Mononuclear cell (primary cell): ENCODE results near the gene TNK1. TPM values are rescaled to one million over a fixed set of nuclear protein-coding genes. Genes with fewer than 3 reads are reported as not detected.

Source experiments
- total RNA-seq: library from RNA; depleted of rRNA; stranded (reverse); fragments of >200 nt; gene quantifications from one replicate; pipeline ENCODE4 v1.2.3, GENCODE V29; 2012

TNK1 gene
- total RNA-seq, 1 donor: 5.5 TPM

Other genes with a start within 250 kb of the TNK1 start
- gene ASGR1, start 201.7 kb upstream of the TNK1 start, total RNA-seq: 4.6 TPM
- gene DLG4, start 161.3 kb upstream of the TNK1 start, total RNA-seq: 9.0 TPM
- 143 TPM for gene ACADVL, start 161.2 kb upstream of the TNK1 start, total RNA-seq
- gene DVL2, start 146.6 kb upstream of the TNK1 start, total RNA-seq: 23.1 TPM
- gene PHF23, start 141.6 kb upstream of the TNK1 start, total RNA-seq: 6.5 TPM
- 396 TPM for gene GABARAP, start 138.6 kb upstream of the TNK1 start, total RNA-seq
- gene CTDNEP1, start 129.4 kb upstream of the TNK1 start, total RNA-seq: 38.8 TPM
- 14.4 TPM for gene ELP5, start 128.9 kb upstream of the TNK1 start, total RNA-seq
- gene CLDN7, start 118.6 kb upstream of the TNK1 start, total RNA-seq: 0.10 TPM
- gene SLC2A4, start 99.4 kb upstream of the TNK1 start, total RNA-seq: not detected
- not detected for gene YBX2, start 86.5 kb upstream of the TNK1 start, total RNA-seq
- gene EIF5A, start 73.5 kb upstream of the TNK1 start, total RNA-seq: 340 TPM
- 65.9 TPM for gene GPS2, start 65.7 kb upstream of the TNK1 start, total RNA-seq
- 4.8 TPM for gene NEURL4, start 51.8 kb upstream of the TNK1 start, total RNA-seq
- gene ACAP1, start 44.6 kb upstream of the TNK1 start, total RNA-seq: 107 TPM
- 0.73 TPM for gene KCTD11, start 28.9 kb upstream of the TNK1 start, total RNA-seq
- not detected for gene TMEM95, start 25.9 kb upstream of the TNK1 start, total RNA-seq
- gene PLSCR3, start 13.4 kb downstream of the TNK1 start, total RNA-seq: 21.6 TPM
- 41.1 TPM for gene TMEM256, start 23.0 kb downstream of the TNK1 start, total RNA-seq
- gene NLGN2, start 26.8 kb downstream of the TNK1 start, total RNA-seq: 0.73 TPM
- gene SPEM1, start 39.2 kb downstream of the TNK1 start, total RNA-seq: not detected
- not detected for gene SPEM2, start 44.5 kb downstream of the TNK1 start, total RNA-seq
- under 0.01 TPM for gene SPEM3, start 47.8 kb downstream of the TNK1 start, total RNA-seq
- gene TMEM102, start 54.3 kb downstream of the TNK1 start, total RNA-seq: 4.6 TPM
- gene FGF11, start 58.4 kb downstream of the TNK1 start, total RNA-seq: 0.21 TPM
- gene CHRNB1, start 64.0 kb downstream of the TNK1 start, total RNA-seq: 3.3 TPM
- 30.9 TPM for gene ZBTB4, start 98.5 kb downstream of the TNK1 start, total RNA-seq
- gene SLC35G6, start 100.4 kb downstream of the TNK1 start, total RNA-seq: not detected
- 174 TPM for gene POLR2A, start 103.3 kb downstream of the TNK1 start, total RNA-seq
- 14.4 TPM for gene TNFSF12, start 168.0 kb downstream of the TNK1 start, total RNA-seq
- 44.9 TPM for gene TNFSF13, start 177.7 kb downstream of the TNK1 start, total RNA-seq
- 33.1 TPM for gene SENP3, start 180.8 kb downstream of the TNK1 start, total RNA-seq
- 147 TPM for gene CD68, start 198.5 kb downstream of the TNK1 start, total RNA-seq
- gene MPDU1, start 202.8 kb downstream of the TNK1 start, total RNA-seq: 48.0 TPM
- gene SOX15, start 209.0 kb downstream of the TNK1 start, total RNA-seq: 0.52 TPM
- gene FXR2, start 233.8 kb downstream of the TNK1 start, total RNA-seq: 7.7 TPM
- gene SAT2, start 246.7 kb downstream of the TNK1 start, total RNA-seq: 28.3 TPM
- gene SHBG, start 249.0 kb downstream of the TNK1 start, total RNA-seq: not detected